Hepatocyte (in vitro differentiated cells): ENCODE results near the gene MEAK7. TPM values are rescaled to one million over a fixed set of nuclear protein-coding genes. Genes with fewer than 3 reads are reported as not detected.

Experiments used
- DNase-seq: peaks from one replicate; pipeline ENCODE4 v3.0.0-alpha.2; 2016; ENCODE audit warnings: low spot score
- H2AFZ ChIP-seq: fragments of 200-600 bp; sonication (generic); 2 replicates; pipeline ENCODE4 v1.6.0; 2016; ENCODE audit warnings: antibody characterized with exemption, mild to moderate bottlenecking
- H3K27ac ChIP-seq: fragments of 200-600 bp; sonication (generic); 2 replicates; pipeline ENCODE4 v1.5.1; 2016; ENCODE audit warnings: mild to moderate bottlenecking
- H3K27me3 ChIP-seq: fragments of 200-600 bp; sonication (generic); 2 replicates; pipeline ENCODE4 v1.6.1; 2016
- H3K36me3 ChIP-seq: fragments of 200-600 bp; sonication (generic); replicated peaks from 2 replicates; pipeline ENCODE4 v1.5.1; 2016; ENCODE audit warnings: low read depth; ENCODE audit not compliant: insufficient read depth
- H3K4me1 ChIP-seq: fragments of 200-600 bp; sonication (generic); 2 replicates; pipeline ENCODE4 v1.5.1; 2016; ENCODE audit warnings: mild to moderate bottlenecking, moderate library complexity; ENCODE audit not compliant: insufficient read depth
- H3K4me2 ChIP-seq: fragments of 200-600 bp; sonication (generic); 2 replicates; pipeline ENCODE4 v1.6.0; 2016
- H3K4me3 ChIP-seq: fragments of 200-600 bp; sonication (generic); 2 replicates; pipeline ENCODE4 v1.5.1; 2016; ENCODE audit warnings: mild to moderate bottlenecking
- H3K79me2 ChIP-seq: fragments of 200-600 bp; sonication (generic); 2 replicates; pipeline ENCODE4 v1.6.0; 2017; ENCODE audit warnings: mild to moderate bottlenecking
- H3K9me2 ChIP-seq: fragments of 200-600 bp; sonication (generic); replicated peaks from 2 replicates; pipeline ENCODE4 v1.6.0; 2017; ENCODE audit warnings: mild to moderate bottlenecking; ENCODE audit not compliant: insufficient read depth
- H3K9me3 ChIP-seq: fragments of 200-600 bp; sonication (generic); 2 replicates; pipeline ENCODE4 v1.5.1; 2016; ENCODE audit warnings: low read depth, mild to moderate bottlenecking
- H4K20me1 ChIP-seq: fragments of 200-600 bp; sonication (generic); 2 replicates; pipeline ENCODE4 v1.6.0; 2016; ENCODE audit warnings: mild to moderate bottlenecking; ENCODE audit not compliant: insufficient read depth, poor library complexity, severe bottlenecking
- EZH2 ChIP-seq: fragments of 200-600 bp; sonication (generic); IDR thresholded peaks from 2 replicates; pipeline ENCODE4 v1.6.1; 2016; ENCODE audit warnings: antibody characterized with exemption, mild to moderate bottlenecking, borderline replicate concordance
- EZH2phosphoT487 ChIP-seq: fragments of 200-600 bp; sonication (generic); IDR thresholded peaks from one replicate; pipeline ENCODE4 v1.6.1; 2018; ENCODE audit warnings: antibody characterized with exemption, mild to moderate bottlenecking, low read depth, moderate library complexity; ENCODE audit not compliant: unreplicated experiment, severe bottlenecking
- WGBS: methylation state at CpG from one replicate; pipeline ENCODE4 v1.1.6; 2016; ENCODE audit warnings: low lambda C conversion rate; ENCODE audit errors: missing lambda C conversion rate; 5-methylcytosine and 5-hydroxymethylcytosine counted together
- polyA plus RNA-seq: library from polyadenylated mRNA; unstranded; fragments of >200 nt; fragmentation: Nextera tagmentation; extraction: Ambion mirVana; gene quantifications from 2 replicates; pipeline ENCODE4 v1.2.1, GENCODE V29; 2016
- total RNA-seq: library from RNA; depleted of rRNA; stranded (reverse); fragments of >200 nt; gene quantifications from 2 replicates; pipeline ENCODE4 v1.2.3, GENCODE V29; 2014
- TF ChIP-seq, protein P1 (sequence below): fragments of 200-600 bp; sonication (generic); IDR thresholded peaks from 2 replicates; pipeline ENCODE4 v1.5.1; 2016; ENCODE audit warnings: antibody characterized with exemption, mild to moderate bottlenecking; ENCODE audit not compliant: poor library complexity

Gene MEAK7
- total and polyA plus RNA-seq, 2 experiments from 2014 or later: 21.6 to 29.7 TPM

DNA sequence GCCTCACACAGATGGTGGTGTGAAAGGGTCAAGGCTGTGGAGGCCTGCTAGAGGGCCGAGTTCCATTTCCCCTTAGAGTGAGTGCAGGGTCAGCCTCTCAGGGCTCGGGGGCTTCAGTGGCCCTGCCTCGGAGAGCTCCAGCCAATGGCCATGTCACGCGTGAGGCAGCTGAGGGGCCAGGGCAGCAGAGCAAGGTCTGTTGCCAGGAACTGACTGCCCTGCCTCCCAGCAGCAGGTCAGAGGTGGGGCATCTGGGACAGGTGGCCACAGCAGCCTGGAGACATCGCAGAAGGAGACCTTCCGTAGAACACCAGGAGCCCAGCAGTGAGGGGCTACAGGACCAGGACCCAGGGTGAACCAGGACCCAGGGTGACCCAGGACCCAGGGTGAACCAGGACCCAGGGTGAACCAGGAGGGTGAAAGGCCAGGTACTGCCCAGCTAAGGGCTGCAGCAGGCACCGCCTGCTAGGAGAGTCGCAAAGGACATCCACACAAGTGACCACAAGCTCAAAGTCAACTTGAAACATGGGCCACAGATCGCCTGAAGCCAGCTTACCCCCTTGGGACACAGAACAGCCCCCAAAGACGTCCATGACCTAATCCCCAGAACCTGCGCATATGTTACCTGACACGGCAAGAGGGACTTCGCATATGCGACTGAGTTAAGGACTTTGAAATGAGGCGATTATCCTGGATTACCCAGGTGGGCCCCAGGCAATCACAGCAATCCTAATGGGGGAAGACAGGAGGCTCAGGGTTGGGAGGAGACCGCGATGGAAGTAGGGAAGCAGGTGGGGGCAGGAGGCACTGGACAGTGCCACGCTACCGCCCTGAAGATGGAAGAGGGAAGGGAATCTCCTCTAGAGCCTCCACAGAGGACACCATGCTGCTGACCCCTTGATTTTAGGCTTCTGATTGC, 4.8 kb upstream of the MEAK7 start:
- H3K27ac ChIP-seq: no peak overlapping the region
- no peaks in the 10 kb centered on the region for H3K27me3 ChIP-seq
- no peaks in the 10 kb centered on the region for H3K36me3 ChIP-seq
- H3K79me2 ChIP-seq: no peaks in the 10 kb centered on the region
- no peaks in the 10 kb centered on the region for H3K9me2 ChIP-seq
- no peak overlapping the region for H2AFZ ChIP-seq
- no peaks in the 10 kb centered on the region for H4K20me1 ChIP-seq
- H3K4me1 ChIP-seq: peaks cover 8% of the 10 kb centered on the region
- no peak for DNase-seq
- TF ChIP-seq EZH2phosphoT487 (no peak), EZH2 (no peak)
- TF ChIP-seq, protein P1, sequence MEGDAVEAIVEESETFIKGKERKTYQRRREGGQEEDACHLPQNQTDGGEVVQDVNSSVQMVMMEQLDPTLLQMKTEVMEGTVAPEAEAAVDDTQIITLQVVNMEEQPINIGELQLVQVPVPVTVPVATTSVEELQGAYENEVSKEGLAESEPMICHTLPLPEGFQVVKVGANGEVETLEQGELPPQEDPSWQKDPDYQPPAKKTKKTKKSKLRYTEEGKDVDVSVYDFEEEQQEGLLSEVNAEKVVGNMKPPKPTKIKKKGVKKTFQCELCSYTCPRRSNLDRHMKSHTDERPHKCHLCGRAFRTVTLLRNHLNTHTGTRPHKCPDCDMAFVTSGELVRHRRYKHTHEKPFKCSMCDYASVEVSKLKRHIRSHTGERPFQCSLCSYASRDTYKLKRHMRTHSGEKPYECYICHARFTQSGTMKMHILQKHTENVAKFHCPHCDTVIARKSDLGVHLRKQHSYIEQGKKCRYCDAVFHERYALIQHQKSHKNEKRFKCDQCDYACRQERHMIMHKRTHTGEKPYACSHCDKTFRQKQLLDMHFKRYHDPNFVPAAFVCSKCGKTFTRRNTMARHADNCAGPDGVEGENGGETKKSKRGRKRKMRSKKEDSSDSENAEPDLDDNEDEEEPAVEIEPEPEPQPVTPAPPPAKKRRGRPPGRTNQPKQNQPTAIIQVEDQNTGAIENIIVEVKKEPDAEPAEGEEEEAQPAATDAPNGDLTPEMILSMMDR: no peak
- no peak overlapping the region for H3K4me2 ChIP-seq
- H3K9me3 ChIP-seq: no peaks in the 10 kb centered on the region
- WGBS: 63% methylated on average over 20 of the region's 20 CpGs
- H3K4me3 ChIP-seq: no peak overlapping the region

DNA sequence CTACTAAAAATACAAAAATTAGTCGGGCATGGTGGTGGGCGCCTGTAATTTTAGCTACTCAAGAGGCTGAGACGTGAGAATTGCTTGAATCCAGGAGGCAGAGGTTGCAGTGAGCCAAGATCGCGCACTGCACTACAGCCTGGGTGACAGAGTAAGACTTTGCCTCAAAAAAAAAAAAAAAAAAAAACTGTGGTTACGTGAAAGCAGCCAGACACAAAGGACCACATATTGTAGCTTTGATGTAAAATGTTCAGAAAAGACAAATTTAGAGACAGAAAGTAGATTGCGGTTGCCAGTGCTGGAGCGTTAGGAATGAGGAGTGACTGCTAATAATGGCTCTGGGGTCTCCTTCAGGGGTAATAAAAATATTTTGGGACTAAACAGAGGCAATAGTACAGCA, 4.0 kb upstream of the MEAK7 start:
- H3K4me3 ChIP-seq: no peak overlapping the region

DNA sequence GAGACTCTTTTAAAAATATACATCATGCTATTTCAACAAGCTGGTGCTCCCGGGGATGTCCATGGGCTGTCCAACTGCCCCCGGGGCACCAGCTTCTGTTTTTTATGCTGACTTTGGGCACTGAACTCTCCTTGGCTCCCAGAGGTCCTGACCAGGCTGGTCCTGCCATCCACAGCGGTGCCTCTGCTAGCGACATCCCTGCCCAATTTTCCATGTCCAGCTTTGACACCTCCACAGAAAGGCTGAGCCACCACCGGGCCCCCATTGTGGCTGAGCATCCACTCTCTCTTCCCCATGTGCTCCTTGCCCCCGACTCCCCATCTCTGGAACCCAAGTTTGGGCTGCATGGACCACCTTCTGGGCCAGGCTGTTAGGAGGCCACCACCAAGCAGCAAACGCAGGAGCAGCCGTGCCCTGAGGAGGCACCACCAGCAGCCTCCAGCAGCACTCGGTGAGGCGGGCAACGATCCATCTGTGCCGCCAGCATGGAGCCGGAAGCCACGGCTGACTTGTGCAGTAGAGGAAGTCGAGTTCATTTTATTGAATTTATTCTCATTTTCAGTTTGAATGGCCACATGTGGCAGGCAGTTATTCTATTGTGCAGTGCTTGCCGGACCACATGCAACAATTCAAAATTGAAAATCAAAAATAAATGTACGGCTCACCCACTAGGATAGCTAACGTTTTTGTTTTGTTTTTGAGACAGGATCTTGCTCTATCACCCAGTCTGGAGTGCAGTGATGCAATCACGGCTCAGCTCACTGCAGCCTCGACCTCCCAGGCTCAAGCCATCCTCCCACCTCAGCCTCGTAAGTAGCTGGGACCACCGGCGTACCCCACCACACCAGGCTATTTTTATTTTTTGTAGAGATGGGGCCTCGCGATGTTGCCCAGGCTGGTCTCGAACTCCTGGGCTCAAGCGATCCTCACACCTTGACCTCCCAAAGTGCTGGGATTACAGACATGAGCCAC, 2.8 kb upstream of the MEAK7 start:
- H3K9me3 ChIP-seq: no peaks in the 10 kb centered on the region
- H3K27ac ChIP-seq: no peak overlapping the region
- 87% methylated on average over 27 of the region's 27 CpGs for WGBS
- peaks cover 12% of the 10 kb centered on the region for H3K79me2 ChIP-seq
- no peaks in the 10 kb centered on the region for H3K36me3 ChIP-seq
- no peak overlapping the region for H3K4me3 ChIP-seq
- H3K27me3 ChIP-seq: no peaks in the 10 kb centered on the region
- TF ChIP-seq EZH2 (no peak), EZH2phosphoT487 (no peak)
- TF ChIP-seq, protein P1: no peak
- H3K9me2 ChIP-seq: no peaks in the 10 kb centered on the region
- no peak overlapping the region for H2AFZ ChIP-seq
- no peak for DNase-seq
- no peaks in the 10 kb centered on the region for H4K20me1 ChIP-seq
- no peak overlapping the region for H3K4me2 ChIP-seq
- peaks cover 8% of the 10 kb centered on the region for H3K4me1 ChIP-seq

More for the DNA sequence above, 4.0 kb upstream of the MEAK7 start:
- H3K9me2 ChIP-seq: no peaks in the 10 kb centered on the region
- H3K4me1 ChIP-seq: peaks cover 8% of the 10 kb centered on the region
- H3K27me3 ChIP-seq: no peaks in the 10 kb centered on the region
- H4K20me1 ChIP-seq: no peaks in the 10 kb centered on the region
- WGBS: 90% methylated on average over 8 of the region's 8 CpGs
- no peak for DNase-seq
- no peak overlapping the region for H3K4me2 ChIP-seq
- H2AFZ ChIP-seq: no peak overlapping the region
- TF ChIP-seq EZH2: no peak
- TF ChIP-seq, protein P1: no peak
- TF ChIP-seq EZH2phosphoT487: no peak
- peaks cover 4% of the 10 kb centered on the region for H3K79me2 ChIP-seq
- no peaks in the 10 kb centered on the region for H3K36me3 ChIP-seq
- H3K9me3 ChIP-seq: no peaks in the 10 kb centered on the region
- H3K27ac ChIP-seq: no peak overlapping the region
